ENCODE measurements around the gene MFN1. TPM values are rescaled to one million over a fixed set of nuclear protein-coding genes. Genes with fewer than 3 reads are reported as not detected.

Gene MFN1
- total RNA-seq, 1 donor from 2014 or later: 45.9 TPM

DNA sequence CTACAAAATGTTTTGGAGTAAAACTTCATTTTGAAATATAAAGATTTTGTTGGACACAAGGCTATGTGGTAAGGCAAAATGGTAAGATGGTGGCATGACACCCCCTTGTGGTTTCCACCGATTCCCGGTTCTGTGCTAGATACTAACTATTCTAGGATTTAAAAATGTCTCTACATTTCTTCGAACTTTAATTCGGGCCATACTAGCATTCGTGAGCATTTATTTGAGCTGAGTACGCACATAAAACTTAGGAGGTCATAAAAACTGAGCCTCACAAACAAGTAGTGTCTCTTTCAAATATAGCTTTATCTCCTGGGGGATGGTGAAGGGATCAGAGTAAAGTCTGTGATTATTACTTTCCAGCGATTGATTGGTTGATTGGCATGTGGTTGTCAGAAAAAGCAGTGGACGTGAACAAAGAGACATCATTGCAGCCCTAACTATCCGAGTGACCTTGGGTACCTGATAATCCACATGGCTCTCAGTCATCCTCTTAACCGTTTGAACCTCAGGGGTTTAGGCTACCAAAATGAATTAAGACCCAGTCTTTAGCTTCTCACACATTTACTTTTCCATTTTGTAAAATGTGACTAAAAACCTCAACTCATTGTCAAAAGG is 25.7 kb upstream of the MFN1 start:
- no peaks in the 10 kb centered on the region for H3K27me3 ChIP-seq (ENCODE audit: low read depth)
- TF ChIP-seq, protein P1, sequence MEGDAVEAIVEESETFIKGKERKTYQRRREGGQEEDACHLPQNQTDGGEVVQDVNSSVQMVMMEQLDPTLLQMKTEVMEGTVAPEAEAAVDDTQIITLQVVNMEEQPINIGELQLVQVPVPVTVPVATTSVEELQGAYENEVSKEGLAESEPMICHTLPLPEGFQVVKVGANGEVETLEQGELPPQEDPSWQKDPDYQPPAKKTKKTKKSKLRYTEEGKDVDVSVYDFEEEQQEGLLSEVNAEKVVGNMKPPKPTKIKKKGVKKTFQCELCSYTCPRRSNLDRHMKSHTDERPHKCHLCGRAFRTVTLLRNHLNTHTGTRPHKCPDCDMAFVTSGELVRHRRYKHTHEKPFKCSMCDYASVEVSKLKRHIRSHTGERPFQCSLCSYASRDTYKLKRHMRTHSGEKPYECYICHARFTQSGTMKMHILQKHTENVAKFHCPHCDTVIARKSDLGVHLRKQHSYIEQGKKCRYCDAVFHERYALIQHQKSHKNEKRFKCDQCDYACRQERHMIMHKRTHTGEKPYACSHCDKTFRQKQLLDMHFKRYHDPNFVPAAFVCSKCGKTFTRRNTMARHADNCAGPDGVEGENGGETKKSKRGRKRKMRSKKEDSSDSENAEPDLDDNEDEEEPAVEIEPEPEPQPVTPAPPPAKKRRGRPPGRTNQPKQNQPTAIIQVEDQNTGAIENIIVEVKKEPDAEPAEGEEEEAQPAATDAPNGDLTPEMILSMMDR (IDR thresholded peaks at IDR 0.05): peak; percentile 40
- peak overlapping the region; percentile 94 for H3K27ac ChIP-seq
- peaks cover 9% of the 10 kb centered on the region for H3K36me3 ChIP-seq
- intact Hi-C loops (cut with DNase I): no loop called here
- H3K9me3 ChIP-seq: no peaks in the 10 kb centered on the region
- H3K4me3 ChIP-seq: peak overlapping the region; percentile 86
- DNase-seq (no peak), ATAC-seq (no peak)
- H3K4me1 ChIP-seq: peaks cover 23% of the 10 kb centered on the region

- Histone ChIP-seq H3K4me3 (peak within 1 kb of the TSS; percentile 86), H3K27ac (peak within 1 kb of the TSS; percentile 94), H3K27me3 (ENCODE audit: low read depth) (no peaks in the 10 kb centered on the region), H3K36me3 (peaks cover 11% of the 10 kb centered on the region), H3K9me3 (no peaks in the 10 kb centered on the region), H3K4me1 (peaks cover 23% of the 10 kb centered on the region)
- DNase-seq (peak; percentile 87), ATAC-seq (peak; percentile 92 to 97)
- TF ChIP-seq, protein P1 (IDR thresholded peaks at IDR 0.05): peak; percentile 91
- intact Hi-C loops (cut with DNase I): no loop called here
Observed at GRCh38 chr3:179322286-179323196, 25.0 kb upstream of the MFN1 start, which contains the start of gene ZNF639. Gene ZNF639 (plus strand): TSS chr3:179323031. CDS start chr3:179328294, 5,263 bp downstream.

DNA sequence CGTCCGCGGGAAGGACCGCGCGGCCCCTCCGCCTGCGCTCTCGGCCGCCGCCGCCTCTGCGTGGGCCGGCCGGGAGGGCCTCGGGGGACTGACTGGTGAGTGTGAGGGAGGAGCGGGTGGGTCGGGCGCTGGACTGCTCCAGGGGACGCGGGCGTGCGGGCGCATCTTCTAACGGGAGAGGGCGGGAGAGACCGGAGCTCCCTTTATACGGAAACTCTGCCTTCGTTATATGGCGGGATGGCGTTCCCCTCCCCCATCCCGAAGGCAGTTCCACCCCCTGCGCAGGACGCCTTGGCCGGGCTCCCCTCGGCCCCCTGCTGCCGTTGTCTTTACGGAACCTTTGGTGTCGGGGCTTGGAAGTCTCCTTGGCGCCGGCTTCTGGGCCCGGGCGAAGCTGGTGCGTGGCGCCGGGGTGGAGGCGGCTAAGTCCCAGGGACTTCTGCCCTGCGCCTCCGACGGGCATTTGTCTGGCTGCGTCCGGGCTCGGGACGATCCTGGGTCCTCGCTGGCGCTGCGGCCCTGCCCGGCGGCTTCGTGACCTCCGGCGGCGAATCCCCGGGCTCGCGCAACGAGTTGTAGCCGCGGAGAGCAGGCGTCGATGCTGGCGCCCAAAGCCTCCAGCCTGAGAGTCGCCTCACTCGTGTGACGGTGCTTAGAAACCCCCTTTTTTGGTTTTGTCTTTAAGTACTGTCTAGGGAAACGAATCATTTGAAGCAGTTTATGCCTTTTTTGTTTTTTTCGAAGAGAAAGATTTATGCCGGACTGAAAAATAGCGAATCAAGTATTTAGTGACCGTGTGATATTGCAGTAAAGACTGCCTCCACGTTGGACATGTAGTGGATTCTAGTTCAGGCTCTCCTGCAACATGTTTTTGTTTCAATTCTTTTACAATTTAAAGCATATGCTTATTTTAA is 24.1 kb upstream of the MFN1 start:
- ATAC-seq (peak; percentile 77 to 80), DNase-seq (peak; percentile 79)
- Histone ChIP-seq H3K9me3 (no peaks in the 10 kb centered on the region), H3K36me3 (peaks cover 20% of the 10 kb centered on the region), H3K4me3 (peak overlapping the region; percentile 86), H3K27ac (peak overlapping the region; percentile 94), H3K4me1 (peaks cover 23% of the 10 kb centered on the region), H3K27me3 (ENCODE audit: low read depth) (no peaks in the 10 kb centered on the region)
- TF ChIP-seq, protein P1 (IDR thresholded peaks at IDR 0.05): no peak
- intact Hi-C loops (cut with DNase I): no loop called here

DNA sequence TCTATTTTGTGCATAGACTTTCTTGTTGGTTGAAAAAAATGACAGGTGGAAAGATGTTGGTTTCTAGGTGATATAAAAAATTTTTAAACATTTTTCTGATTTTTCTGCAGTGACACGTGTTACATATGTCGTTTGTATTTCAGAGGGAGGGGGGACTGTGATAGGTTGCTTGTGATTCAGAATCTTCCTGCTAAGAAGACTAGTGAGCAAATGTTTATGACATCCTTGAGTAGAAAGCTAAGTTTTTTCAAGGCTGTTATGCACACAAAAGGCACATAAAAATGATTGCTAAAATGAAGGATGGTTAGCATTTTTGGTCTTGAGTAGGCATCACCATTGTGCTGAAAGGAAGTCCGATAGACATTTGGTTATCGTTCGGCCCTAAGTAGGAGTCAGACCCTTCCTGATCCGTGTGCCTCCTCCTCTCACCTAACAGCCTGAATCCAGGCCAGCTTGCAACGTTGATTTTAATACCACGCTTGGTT is 23.2 kb upstream of the MFN1 start:
- peak overlapping the region; percentile 94 for H3K27ac ChIP-seq
- no peak for ATAC-seq
- intact Hi-C loops (cut with DNase I): no loop called here

More for the DNA sequence above, 23.2 kb upstream of the MFN1 start:
- TF ChIP-seq, protein P1 (IDR thresholded peaks at IDR 0.05): no peak
- no peak for DNase-seq
- H3K4me3 ChIP-seq: peak overlapping the region; percentile 86
- H3K4me1 ChIP-seq: peaks cover 23% of the 10 kb centered on the region
- no peaks in the 10 kb centered on the region for H3K9me3 ChIP-seq
- peaks cover 28% of the 10 kb centered on the region for H3K36me3 ChIP-seq
- H3K27me3 ChIP-seq (ENCODE audit: low read depth): no peaks in the 10 kb centered on the region
